Tibial nerve (tissue), 4 donors: ENCODE results near the gene NSDHL.

Source experiments
- CTCF ChIP-seq, 5 experiments: fragments of 200-600 bp in 3 of 5; fragments of 450-650 bp in 2 of 5; sonication (generic) in 3 of 5; IDR thresholded peaks; one replicate each; pipeline ENCODE4 v1.5.1; 2016 to 2019; ENCODE audit warnings: antibody characterized with exemption in 5 of 5, mild to moderate bottlenecking in 3 of 5, moderate library complexity in 2 of 5
- EP300 ChIP-seq, 2 donors: sonication (generic); formaldehyde crosslinking; IDR thresholded peaks; one replicate each; pipeline ENCODE4 v1.6.1; 2017; ENCODE audit warnings: antibody characterized with exemption in 2 of 2, mild to moderate bottlenecking in 1 of 2
- POLR2A ChIP-seq, 2 donors: fragments of 450-650 bp; IDR thresholded peaks; one replicate each; pipeline ENCODE4 v1.6.1; 2017; ENCODE audit warnings: antibody characterized with exemption in 2 of 2, mild to moderate bottlenecking in 2 of 2, moderate library complexity in 2 of 2

GRCh38 chrX:152892999-152893891 lies 62.4 kb downstream of the NSDHL start:
- no peak for TF ChIP-seq CTCF (IDR thresholded peaks at IDR 0.05)
- TF ChIP-seq EP300 (IDR thresholded peaks at IDR 0.05), result no peak
- no peak for TF ChIP-seq POLR2A (IDR thresholded peaks at IDR 0.05)
